NCI-H2227 (cell line): ENCODE measurements around the gene RSRC1.
"Not testable (repeated sequence)": the region's sequence is repeated elsewhere in the genome, so short reads cannot be mapped to it uniquely, and the experiment has no call there.

ENCODE experiments used
- DNase-seq: peaks from one replicate; lab custom pipeline; 2025; ENCODE audit not compliant: unreplicated experiment; lab: John Stamatoyannopoulos, UW

Gene RSRC1

DNA sequence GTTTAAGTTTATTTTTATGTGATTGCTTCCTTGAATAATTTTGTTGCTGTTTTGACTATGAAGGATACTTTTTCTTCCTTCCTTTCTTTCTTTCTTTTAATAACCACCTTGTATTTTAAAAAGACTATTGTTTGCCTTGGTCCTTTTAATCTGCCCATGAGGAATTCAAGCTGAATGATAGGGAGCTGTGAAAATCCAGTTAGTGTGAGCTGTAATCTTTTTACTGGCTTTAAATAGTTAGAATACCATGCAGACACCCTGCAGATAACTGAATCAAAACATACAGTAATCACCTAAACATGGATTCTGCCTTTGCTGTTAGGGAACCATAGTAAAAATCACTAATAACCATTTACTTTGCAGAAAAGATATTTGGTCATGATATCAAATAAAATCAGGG is 110.7 kb downstream of the RSRC1 start:
- no peak for DNase-seq

DNA sequence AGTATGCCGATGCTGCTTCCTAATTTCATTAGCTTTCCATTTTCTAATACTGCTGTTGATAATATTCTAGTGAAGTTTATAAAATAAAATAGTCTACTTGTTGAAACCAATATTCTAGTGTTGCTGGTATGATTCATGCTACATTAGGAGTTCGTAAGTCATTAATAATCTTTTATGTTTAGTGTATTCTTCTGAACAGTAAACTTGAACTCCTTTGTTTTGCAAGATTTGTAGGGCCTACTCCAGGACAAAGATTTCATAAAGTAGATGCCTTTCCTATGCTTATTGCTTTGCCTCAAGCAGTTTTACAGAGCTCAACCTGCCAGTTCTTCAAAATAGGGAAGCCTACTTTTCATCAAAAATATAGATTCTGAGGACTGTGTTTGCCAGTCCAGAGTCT is 111.5 kb downstream of the RSRC1 start:
- no peak for DNase-seq

- no peak for DNase-seq
Observed at GRCh38 chr3:158226429-158226828, 116.5 kb downstream of the RSRC1 start.

DNA sequence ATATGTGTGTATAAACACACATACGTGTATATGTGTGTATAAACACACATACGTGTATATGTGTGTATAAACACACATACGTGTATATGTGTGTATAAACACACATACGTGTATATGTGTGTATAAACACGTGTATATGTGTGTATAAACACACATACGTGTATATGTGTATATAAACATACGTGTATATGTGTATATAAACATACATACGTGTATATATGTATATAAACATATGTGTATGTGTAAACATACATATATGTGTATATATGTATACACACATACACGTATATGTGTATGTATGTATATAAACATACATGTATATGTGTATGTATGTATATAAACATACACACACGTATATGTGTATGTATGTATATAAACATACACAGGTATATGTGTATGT is 119.1 kb downstream of the RSRC1 start:
- not testable (repeated sequence) for DNase-seq

DNA sequence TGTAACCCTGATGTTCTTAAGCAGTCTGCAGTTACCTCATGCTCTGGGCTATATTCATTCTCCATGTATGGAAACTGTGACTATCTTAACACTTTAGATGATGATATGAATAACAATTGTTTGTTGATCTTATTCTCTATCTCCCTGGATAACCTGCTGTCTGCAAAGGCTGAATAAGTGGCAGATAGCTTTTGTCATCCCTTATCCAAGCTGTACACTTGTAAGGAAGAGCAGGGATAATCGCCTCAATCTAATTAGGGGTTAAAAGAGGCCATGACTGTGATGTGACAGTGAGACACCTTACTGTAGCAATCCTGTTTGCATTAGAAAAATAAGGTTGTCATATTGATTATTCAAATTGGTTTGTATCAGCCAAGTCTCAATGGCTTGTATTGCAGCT is 123.9 kb downstream of the RSRC1 start:
- no peak for DNase-seq

DNA sequence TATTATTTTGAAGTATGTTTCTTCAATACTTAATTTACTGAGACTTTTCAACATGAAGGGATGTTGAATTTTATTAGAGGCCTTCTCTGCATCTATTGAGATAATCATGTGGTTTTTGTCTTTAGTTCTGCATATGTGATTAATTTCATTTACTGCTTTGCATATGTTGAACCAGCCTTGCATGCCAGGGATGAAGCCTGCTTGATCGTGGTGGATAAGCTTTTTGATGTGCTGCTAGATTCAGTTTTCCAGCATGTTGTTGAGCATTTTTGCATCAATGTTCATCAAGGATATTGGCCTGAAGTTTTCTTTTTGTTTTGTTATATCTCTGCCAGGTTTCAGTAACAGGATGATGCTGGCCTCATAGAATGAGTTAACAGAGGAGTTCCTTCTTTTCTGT is 134.4 kb downstream of the RSRC1 start:
- no peak for DNase-seq

DNA sequence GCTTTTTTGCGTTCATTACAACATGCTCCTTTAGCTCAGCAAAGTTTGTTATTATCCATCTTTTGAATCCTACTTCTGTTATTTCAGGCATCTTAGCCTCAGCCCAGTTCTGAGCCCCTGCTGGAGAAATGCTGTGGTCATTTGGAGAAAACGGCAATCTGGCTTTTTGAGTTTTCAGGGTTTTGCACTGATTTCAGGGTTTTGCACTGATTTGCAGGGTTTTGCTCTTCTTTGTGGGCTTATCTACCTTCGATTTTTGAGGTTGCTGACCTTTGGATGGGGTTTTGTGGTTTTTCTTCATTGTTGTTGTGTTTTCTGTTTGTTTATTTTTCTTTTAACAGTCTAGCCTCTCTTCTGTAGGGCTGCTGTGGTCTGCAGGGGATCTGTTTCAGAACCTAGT is 137.4 kb downstream of the RSRC1 start:
- DNase-seq: no peak

GRCh38 chr3:158248261-158248660 is 138.4 kb downstream of the RSRC1 start:
- no peak for DNase-seq

- DNase-seq: no peak
Observed at GRCh38 chr3:158249183-158249582, 139.3 kb downstream of the RSRC1 start.

DNA sequence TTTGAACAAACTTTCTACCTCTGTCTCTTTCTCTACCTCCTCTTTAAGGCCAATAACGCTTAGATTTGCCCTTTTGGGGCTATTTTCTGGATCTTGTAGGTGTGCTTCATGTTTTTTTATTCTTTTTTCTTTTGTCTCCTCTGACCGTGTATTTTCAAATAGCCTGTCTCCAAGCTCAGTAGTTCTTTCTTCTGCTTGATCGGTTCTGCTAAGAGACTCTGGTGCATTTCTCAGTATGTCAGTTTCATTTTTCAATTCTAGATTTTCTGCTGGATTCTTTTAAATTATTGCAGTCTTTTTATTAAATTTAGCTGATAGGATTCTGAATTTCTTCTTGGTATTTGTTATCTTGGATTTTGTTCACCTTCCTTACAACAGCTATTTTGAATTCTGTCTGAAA is 148.7 kb downstream of the RSRC1 start:
- DNase-seq: no peak

- DNase-seq: no peak
Observed at GRCh38 chr3:158260392-158260791, 150.5 kb downstream of the RSRC1 start.

GRCh38 chr3:158261371-158261991 is 151.6 kb downstream of the RSRC1 start:
- no peak for DNase-seq

DNA sequence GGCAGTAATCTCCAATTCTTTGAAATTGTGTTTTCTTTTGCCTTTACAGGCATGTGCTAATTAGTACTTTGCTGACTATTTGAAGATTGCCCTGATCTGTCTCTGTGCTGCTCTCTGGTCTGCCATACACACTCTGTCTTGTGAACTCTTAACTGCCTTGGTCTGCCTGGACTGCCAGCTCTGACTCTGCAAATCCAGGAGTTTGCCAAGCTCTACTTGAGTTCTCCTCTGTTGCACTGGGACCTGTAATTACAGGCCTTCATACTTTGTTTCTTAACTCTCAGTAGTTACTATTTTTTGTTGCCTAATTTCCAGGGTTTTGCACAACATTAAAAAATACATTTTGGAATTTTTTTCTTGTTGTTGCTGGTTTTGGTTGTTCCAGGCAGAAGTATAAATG is 155.0 kb downstream of the RSRC1 start:
- DNase-seq: no peak

DNA sequence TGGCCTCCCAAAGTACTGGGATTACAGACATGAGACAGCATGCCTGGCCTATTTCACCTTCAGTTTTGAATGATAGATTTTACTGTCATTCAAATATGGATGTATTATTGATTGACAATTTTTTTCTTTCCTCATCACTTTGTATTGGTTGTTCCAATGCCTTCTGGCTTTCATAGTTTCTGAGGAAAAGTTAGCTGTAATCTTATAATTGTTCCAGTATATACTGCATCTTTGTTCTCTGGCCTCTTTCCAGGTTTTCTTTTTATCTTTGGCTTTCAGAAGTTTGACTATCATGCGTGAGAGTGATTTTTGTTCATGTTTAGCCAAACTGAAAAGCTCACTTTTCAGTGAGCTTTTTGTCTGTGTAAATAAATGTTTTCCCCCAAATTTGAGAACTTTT is 157.1 kb downstream of the RSRC1 start:
- DNase-seq: no peak

GRCh38 chr3:158269942-158270341 is 160.1 kb downstream of the RSRC1 start:
- no peak for DNase-seq

GRCh38 chr3:158272081-158272480 is 162.2 kb downstream of the RSRC1 start:
- no peak for DNase-seq

DNA sequence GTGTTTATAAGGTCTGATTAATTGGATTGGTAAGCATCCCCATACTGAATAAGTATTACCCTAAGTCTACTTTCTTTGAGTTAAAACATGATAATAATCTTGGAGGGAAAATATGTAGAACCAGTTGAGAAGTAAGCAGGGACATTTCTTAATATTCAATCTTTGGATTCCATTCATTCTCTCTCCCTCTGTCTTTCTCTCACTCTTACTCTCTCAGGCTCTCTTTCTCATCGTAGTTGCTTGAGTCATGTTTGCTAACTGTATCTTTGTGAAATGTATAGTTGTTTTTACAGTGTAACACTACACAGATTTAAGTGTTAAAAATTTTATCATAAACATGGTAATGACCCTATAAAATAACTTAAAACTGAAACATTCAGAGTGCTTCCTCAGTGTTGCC is 163.8 kb downstream of the RSRC1 start:
- DNase-seq: no peak

- no peak for DNase-seq
Observed at GRCh38 chr3:158278187-158278586, 168.3 kb downstream of the RSRC1 start.

- no peak for DNase-seq
Observed at GRCh38 chr3:158279609-158280008, 169.7 kb downstream of the RSRC1 start.

- no peak for DNase-seq
Observed at GRCh38 chr3:158295771-158296170, 185.9 kb downstream of the RSRC1 start.

GRCh38 chr3:158297940-158298339 is 188.1 kb downstream of the RSRC1 start:
- no peak for DNase-seq

DNA sequence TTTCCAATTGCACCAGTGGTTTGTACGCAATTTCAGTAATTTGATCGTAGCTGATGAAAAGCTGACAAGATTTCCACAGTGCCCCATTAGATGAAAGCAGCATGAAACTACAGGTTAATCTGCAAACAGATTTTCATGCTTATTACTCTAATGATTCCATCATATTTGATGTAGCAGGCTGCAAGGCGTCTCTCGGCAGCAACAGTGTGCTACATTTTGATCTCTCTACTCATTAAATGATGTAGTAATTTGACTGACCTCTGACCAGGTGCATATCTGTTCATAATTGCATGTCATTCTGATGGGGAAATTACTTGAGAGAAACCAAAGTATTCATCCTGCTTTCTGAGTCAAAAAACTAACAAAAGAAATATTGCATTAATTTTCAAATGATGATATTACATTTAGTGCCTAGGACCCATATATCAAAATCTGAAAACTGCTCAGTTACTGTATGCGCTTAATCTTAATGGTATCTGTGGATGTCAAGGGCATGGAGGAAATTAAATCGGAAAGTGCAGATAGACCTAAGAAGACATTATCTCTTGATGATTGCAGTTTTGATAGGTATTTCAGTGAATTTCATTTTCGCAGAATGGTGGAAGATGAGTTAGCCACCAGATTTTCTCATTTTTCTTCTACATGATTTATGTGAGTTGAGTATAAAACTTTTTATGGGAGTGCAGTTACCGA is 198.5 kb downstream of the RSRC1 start:
- no peak for DNase-seq

GRCh38 chr3:158312560-158313141 is 202.8 kb downstream of the RSRC1 start:
- DNase-seq: no peak
